ENCODE results near the gene ENPP4. TPM values are rescaled to one million over a fixed set of nuclear protein-coding genes. Genes with fewer than 3 reads are reported as not detected.

The ENPP4 gene
- total and polyA plus RNA-seq, 7 donors, result 8.1 to 28.5 (median 19.1) TPM

DNA sequence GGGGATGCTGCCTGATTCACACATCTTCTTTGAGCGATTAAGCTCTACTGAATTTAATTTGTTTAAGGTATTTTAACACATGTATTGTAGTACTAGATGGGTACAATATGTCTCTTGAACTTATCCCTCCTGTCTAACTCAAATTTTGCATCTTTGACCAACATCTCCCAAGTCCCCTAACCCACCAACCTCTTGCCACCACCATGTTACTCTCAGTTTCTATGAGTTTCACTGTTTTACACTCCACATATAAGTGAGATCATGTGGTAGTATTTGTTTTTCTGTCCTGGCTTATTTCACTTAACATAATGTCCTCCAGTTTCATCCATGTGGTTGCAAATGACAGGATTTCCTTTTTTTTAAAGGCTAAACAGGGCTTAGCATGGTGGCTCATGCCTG is 38.7 kb upstream of the ENPP4 start:
- Histone ChIP-seq H3K9me3 (no peaks in the 10 kb centered on the region), H3K4me3 (no peak overlapping the region), H3K36me3 (ENCODE audit: insufficient read depth in 1 of 2, low read depth in 1 of 2) (no peaks in the 10 kb centered on the region), H3K27me3 (ENCODE audit: insufficient read depth in 3 of 3, low read length in 2 of 3) (no peaks in the 10 kb centered on the region), H3K4me1 (no peaks in the 10 kb centered on the region), H3K27ac (no peak overlapping the region)
- intact Hi-C loops (cut with DNase I), result loop anchor here (5.0 to 10.0 kb wide), 4 partner anchors 116 to 536 kb away; no protein-coding TSS in a partner anchor
- DNase-seq (no peak), ATAC-seq (no peak)
- no peak for TF ChIP-seq CTCF (IDR thresholded peaks at IDR 0.05)
- 97 to 100% (median 100%) methylated on average over 1 of the region's 1 CpG for WGBS, 3 donors

DNA sequence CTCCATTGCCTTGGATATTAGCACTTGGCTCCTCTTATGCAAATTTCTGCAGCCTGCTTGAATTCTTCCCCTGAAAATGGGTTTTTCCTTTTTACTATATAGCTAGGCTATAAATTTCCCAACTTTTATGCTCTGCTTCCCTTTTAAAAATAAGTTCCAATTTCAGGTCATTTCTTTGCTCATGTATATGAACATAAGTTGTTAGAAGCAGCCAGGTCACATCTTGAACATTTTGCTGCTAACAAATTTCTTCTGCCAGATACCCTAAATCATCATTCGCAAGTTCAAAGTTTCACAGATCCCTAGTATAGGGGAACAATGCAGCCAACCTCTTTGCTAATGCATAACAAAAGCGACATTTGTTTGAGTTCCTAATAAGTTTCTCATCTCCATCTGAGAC is 34.5 kb upstream of the ENPP4 start:
- Histone ChIP-seq H3K9me3 (no peaks in the 10 kb centered on the region), H3K4me3 (no peak overlapping the region), H3K36me3 (ENCODE audit: insufficient read depth in 1 of 2, low read depth in 1 of 2) (no peaks in the 10 kb centered on the region), H3K27me3 (ENCODE audit: insufficient read depth in 3 of 3, low read length in 2 of 3) (no peaks in the 10 kb centered on the region), H3K27ac (no peak overlapping the region), H3K4me1 (peaks cover 10% of the 10 kb centered on the region)
- no peak for DNase-seq
- intact Hi-C loops (cut with DNase I), result loop anchor here in 1 of 2 donors (10.0 kb wide), 1 partner anchor 530 kb away; no protein-coding TSS in a partner anchor
- no peak for TF ChIP-seq CTCF (IDR thresholded peaks at IDR 0.05)
- WGBS, 3 donors, result 97 to 99% (median 98%) methylated on average over 2 of the region's 2 CpGs
- no peak for ATAC-seq

DNA sequence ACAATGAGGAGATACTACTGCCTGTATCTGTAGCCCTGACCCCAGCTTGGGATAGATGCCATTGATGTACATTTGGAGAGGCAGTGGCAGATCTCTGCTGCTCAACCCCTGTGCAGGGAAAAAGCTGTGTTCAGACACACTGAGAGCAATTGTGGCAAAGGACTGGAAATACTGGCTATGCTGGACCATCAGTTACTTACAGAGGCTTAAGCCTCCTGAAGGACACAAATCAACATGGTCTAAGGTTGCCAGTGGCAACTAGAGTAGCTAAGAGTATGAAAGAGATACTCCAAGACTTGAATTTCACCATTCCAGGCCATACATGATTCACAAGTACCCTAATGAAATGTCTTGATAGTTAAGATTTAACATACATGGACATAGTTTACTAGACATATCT is 32.4 kb upstream of the ENPP4 start:
- H3K27ac ChIP-seq, result no peak overlapping the region
- no peak overlapping the region for H3K4me3 ChIP-seq
- no peak for TF ChIP-seq CTCF (IDR thresholded peaks at IDR 0.05)
- peaks cover 0 to 4% of the 10 kb centered on the region in 2 donors for H3K36me3 ChIP-seq (ENCODE audit: insufficient read depth in 1 of 2, low read depth in 1 of 2)
- peaks cover 13% of the 10 kb centered on the region for H3K4me1 ChIP-seq
- DNase-seq, result no peak
- H3K27me3 ChIP-seq (ENCODE audit: insufficient read depth in 3 of 3, low read length in 2 of 3), result no peaks in the 10 kb centered on the region
- no peaks in the 10 kb centered on the region for H3K9me3 ChIP-seq
- intact Hi-C loops (cut with DNase I), result loop anchor here in 1 of 2 donors (10.0 kb wide), 1 partner anchor 527 kb away; no protein-coding TSS in a partner anchor
- no peak for ATAC-seq

DNA sequence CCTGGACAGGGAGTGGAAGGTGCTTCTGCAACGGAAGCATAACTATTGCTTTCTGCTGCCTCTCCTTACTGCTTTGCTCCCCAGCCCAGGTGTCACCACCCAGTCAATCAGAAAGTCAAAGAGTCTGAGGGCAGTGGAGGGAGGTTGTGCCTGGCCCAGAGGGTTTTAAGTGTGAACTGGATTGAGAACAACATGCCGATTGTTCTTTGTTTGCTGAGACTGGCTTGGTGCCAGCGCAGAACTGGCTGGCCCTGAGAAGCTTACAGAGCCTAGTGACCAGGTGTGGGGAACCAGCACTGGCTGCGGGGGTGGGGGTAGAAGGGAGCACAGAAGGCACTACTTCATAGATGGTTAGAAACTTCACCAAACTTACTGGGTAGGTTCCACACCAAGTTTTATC is 31.1 kb upstream of the ENPP4 start:
- no peak for TF ChIP-seq CTCF (IDR thresholded peaks at IDR 0.05)
- no peaks in the 10 kb centered on the region for H3K9me3 ChIP-seq
- no peak overlapping the region for H3K27ac ChIP-seq
- peak; percentile 22 to 58 for DNase-seq
- peak; percentile 40 to 58 (median 56) for ATAC-seq
- peaks cover 0 to 4% of the 10 kb centered on the region in 2 donors for H3K36me3 ChIP-seq (ENCODE audit: insufficient read depth in 1 of 2, low read depth in 1 of 2)
- H3K27me3 ChIP-seq (ENCODE audit: insufficient read depth in 3 of 3, low read length in 2 of 3), result no peaks in the 10 kb centered on the region
- H3K4me3 ChIP-seq, result no peak overlapping the region
- intact Hi-C loops (cut with DNase I), result loop anchor here in 1 of 2 donors (10.0 kb wide), 1 partner anchor 526 kb away; no protein-coding TSS in a partner anchor
- H3K4me1 ChIP-seq, result peaks cover 16% of the 10 kb centered on the region
- WGBS, 3 donors, result 17 to 32% (median 25%) methylated on average over 4 of the region's 4 CpGs

DNA sequence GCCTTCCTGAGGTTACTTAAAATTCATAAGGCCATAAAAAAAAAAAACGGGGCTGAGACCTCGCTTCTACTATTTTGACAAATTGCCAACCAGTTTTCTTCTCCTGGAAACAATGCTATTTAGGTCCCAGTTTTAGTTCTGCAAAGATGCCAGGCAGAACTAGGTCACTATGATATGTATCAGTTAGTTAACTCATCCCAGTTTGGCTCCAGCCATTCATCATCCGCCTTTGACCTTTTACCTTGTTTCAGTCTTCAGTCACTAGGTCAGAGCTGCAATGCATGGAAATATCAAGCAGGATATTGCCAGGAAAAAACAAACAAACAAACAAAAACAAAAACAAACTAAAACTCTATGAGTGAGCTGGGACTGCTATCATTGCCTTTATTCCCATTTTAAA is 29.8 kb upstream of the ENPP4 start:
- Histone ChIP-seq H3K9me3 (no peaks in the 10 kb centered on the region), H3K36me3 (ENCODE audit: insufficient read depth in 1 of 2, low read depth in 1 of 2) (peaks cover 0 to 4% of the 10 kb centered on the region in 2 donors), H3K4me3 (no peak overlapping the region), H3K4me1 (peaks cover 20% of the 10 kb centered on the region), H3K27me3 (ENCODE audit: insufficient read depth in 3 of 3, low read length in 2 of 3) (no peaks in the 10 kb centered on the region), H3K27ac (no peak overlapping the region)
- ATAC-seq (no peak), DNase-seq (no peak)
- whole genome bisulfite sequencing, 3 donors, result 11 to 39% (median 28%) methylated on average over 3 of the region's 3 CpGs
- no peak for TF ChIP-seq CTCF (IDR thresholded peaks at IDR 0.05)
- intact Hi-C loops (cut with DNase I), result loop anchor here in 1 of 2 donors (10.0 kb wide), 1 partner anchor 525 kb away; no protein-coding TSS in a partner anchor

Measured in psoas muscle (tissue), 8 donors.